ENCODE measurements around the gene CSNK1D.

- TF ChIP-seq CTCF (IDR thresholded peaks at IDR 0.05) (no peak), POLR2AphosphoS5 (IDR thresholded peaks at IDR 0.05; ENCODE audit: low read depth, low read length) (no peak), REST (IDR thresholded peaks at IDR 0.05; ENCODE audit: insufficient read depth in 1 of 2, low read depth in 2 of 2, low read length in 1 of 2) (no peak), TCF7L2 (IDR thresholded peaks at IDR 0.05; ENCODE audit: low read depth, low read length) (no peak)
Measured at GRCh38 chr17:82248815-82249674, 24.5 kb downstream of the CSNK1D start.

Measured in Panc1 (cell line).